Activated CD4-positive, alpha-beta T cell treated with anti-CD3 and anti-CD28 coated beads, Interleukin-2, amount 10 ng/mL, durations not matched to agents 24 days and 14 days (primary cell): ENCODE results near the gene CRYBA4. TPM values are rescaled to one million over a fixed set of nuclear protein-coding genes. Genes with fewer than 3 reads are reported as not detected.
A peak's percentile ranks its signal among the peaks of the same experiment; 100 is the strongest.

ENCODE experiments used
- DNase-seq: peaks from one replicate; pipeline ENCODE4 v3.0.0; 2022
- H3K27ac Mint-ChIP-seq: one replicate; pipeline ENCODE4 v1.8.0; 2022; ENCODE audit warnings: mild to moderate bottlenecking, mixed read lengths
- H3K27me3 Mint-ChIP-seq: one replicate; pipeline ENCODE4 v1.8.0; 2022; ENCODE audit warnings: mixed read lengths
- H3K36me3 Mint-ChIP-seq: one replicate; pipeline ENCODE4 v1.8.0; 2022; ENCODE audit warnings: low read depth, mild to moderate bottlenecking, mixed read lengths
- H3K4me1 Mint-ChIP-seq: one replicate; pipeline ENCODE4 v1.8.0; 2021; ENCODE audit warnings: mixed read lengths
- H3K4me3 Mint-ChIP-seq: one replicate; pipeline ENCODE4 v1.8.0; 2022; ENCODE audit warnings: mild to moderate bottlenecking, moderate library complexity, mixed read lengths
- H3K9me3 Mint-ChIP-seq: one replicate; pipeline ENCODE4 v1.8.0; 2021; ENCODE audit warnings: mixed read lengths
- intact Hi-C: fragments of 100-400 bp; cut with micrococcal nuclease; formaldehyde crosslinking; loops from one replicate; pipeline ENCODE4 v1.15.1; 2023
- total RNA-seq: library from RNA; stranded (reverse); gene quantifications from 2 replicates; pipeline ENCODE4 v1.2.3, GENCODE V29; 2022

The CRYBA4 gene
- total RNA-seq: not detected in 2 replicates

- Mint-ChIP-seq H3K27me3 (peaks cover 3% of the 10 kb centered on the region), H3K4me1 (peaks cover 8% of the 10 kb centered on the region), H3K36me3 (no peaks in the 10 kb centered on the region), H3K4me3 (no peak within 1 kb of the TSS), H3K27ac (no peak within 1 kb of the TSS), H3K9me3 (peaks cover 9% of the 10 kb centered on the region)
- DNase-seq: no peak
- intact Hi-C loops: no loop called here
Observed at GRCh38 chr22:26621663-26622062, at the start of gene CRYBA4. Gene CRYBA4, plus strand, starts transcription at chr22:26621963. Its CDS starts 634 bp downstream, at chr22:26622597.

- intact Hi-C loops: no loop called here
Observed at GRCh38 chr22:26573026-26573662, 48.6 kb upstream of the CRYBA4 start.

GRCh38 chr22:26574001-26574723 is 47.6 kb upstream of the CRYBA4 start:
- Mint-ChIP-seq H3K9me3 (no peaks in the 10 kb centered on the region), H3K27me3 (no peaks in the 10 kb centered on the region), H3K36me3 (peaks cover 28% of the 10 kb centered on the region), H3K4me3 (no peak overlapping the region), H3K4me1 (peaks cover 48% of the 10 kb centered on the region), H3K27ac (no peak overlapping the region)
- intact Hi-C loops: no loop called here
- DNase-seq: no peak

More at GRCh38 chr22:26573026-26573662, 48.6 kb upstream of the CRYBA4 start:
- DNase-seq: no peak
- H3K4me3 Mint-ChIP-seq: peak overlapping the region; percentile 26
- H3K27ac Mint-ChIP-seq: peak overlapping the region; percentile 17
- no peaks in the 10 kb centered on the region for H3K27me3 Mint-ChIP-seq
- peaks cover 49% of the 10 kb centered on the region for H3K4me1 Mint-ChIP-seq
- H3K9me3 Mint-ChIP-seq: no peaks in the 10 kb centered on the region
- H3K36me3 Mint-ChIP-seq: peaks cover 27% of the 10 kb centered on the region

GRCh38 chr22:26576026-26576680 is 45.6 kb upstream of the CRYBA4 start:
- Mint-ChIP-seq H3K9me3 (no peaks in the 10 kb centered on the region), H3K36me3 (peaks cover 26% of the 10 kb centered on the region), H3K27ac (peak overlapping the region; percentile 38), H3K4me3 (no peak overlapping the region), H3K27me3 (no peaks in the 10 kb centered on the region), H3K4me1 (peaks cover 57% of the 10 kb centered on the region)
- intact Hi-C loops: no loop called here
- DNase-seq: no peak

GRCh38 chr22:26577081-26577480 is 44.7 kb upstream of the CRYBA4 start:
- Mint-ChIP-seq H3K9me3 (no peaks in the 10 kb centered on the region), H3K27me3 (no peaks in the 10 kb centered on the region), H3K36me3 (peaks cover 25% of the 10 kb centered on the region), H3K4me3 (no peak overlapping the region), H3K27ac (no peak overlapping the region), H3K4me1 (peaks cover 55% of the 10 kb centered on the region)
- no peak for DNase-seq
- intact Hi-C loops: no loop called here

GRCh38 chr22:26579331-26579886 is 42.4 kb upstream of the CRYBA4 start:
- DNase-seq: peak; percentile 91
- no peaks in the 10 kb centered on the region for H3K27me3 Mint-ChIP-seq
- intact Hi-C loops: loop anchor here (1.0 kb wide), 1 partner anchor 11 kb away; the partner anchor contains the start of gene TPST2
- peaks cover 47% of the 10 kb centered on the region for H3K4me1 Mint-ChIP-seq
- H3K36me3 Mint-ChIP-seq: peaks cover 29% of the 10 kb centered on the region
- peak overlapping the region; percentile 75 for H3K4me3 Mint-ChIP-seq
- H3K27ac Mint-ChIP-seq: peak overlapping the region; percentile 87
- no peaks in the 10 kb centered on the region for H3K9me3 Mint-ChIP-seq

- H3K4me1 Mint-ChIP-seq: peaks cover 52% of the 10 kb centered on the region
- no peak for DNase-seq
- peak overlapping the region; percentile 75 for H3K4me3 Mint-ChIP-seq
- H3K27ac Mint-ChIP-seq: peak overlapping the region; percentile 87
- no peaks in the 10 kb centered on the region for H3K27me3 Mint-ChIP-seq
- H3K9me3 Mint-ChIP-seq: no peaks in the 10 kb centered on the region
- intact Hi-C loops: no loop called here
- peaks cover 26% of the 10 kb centered on the region for H3K36me3 Mint-ChIP-seq
Observed at GRCh38 chr22:26580240-26580962, 41.4 kb upstream of the CRYBA4 start.

GRCh38 chr22:26581026-26581425 is 40.7 kb upstream of the CRYBA4 start:
- intact Hi-C loops: no loop called here
- H3K27ac Mint-ChIP-seq: peak overlapping the region; percentile 17
- peaks cover 55% of the 10 kb centered on the region for H3K4me1 Mint-ChIP-seq
- peaks cover 26% of the 10 kb centered on the region for H3K36me3 Mint-ChIP-seq
- no peak for DNase-seq
- H3K4me3 Mint-ChIP-seq: peak overlapping the region; percentile 75
- H3K27me3 Mint-ChIP-seq: no peaks in the 10 kb centered on the region
- H3K9me3 Mint-ChIP-seq: no peaks in the 10 kb centered on the region

GRCh38 chr22:26581633-26582168 is 40.1 kb upstream of the CRYBA4 start:
- H3K9me3 Mint-ChIP-seq: no peaks in the 10 kb centered on the region
- H3K27ac Mint-ChIP-seq: no peak overlapping the region
- peaks cover 55% of the 10 kb centered on the region for H3K4me1 Mint-ChIP-seq
- DNase-seq: no peak
- no peak overlapping the region for H3K4me3 Mint-ChIP-seq
- intact Hi-C loops: no loop called here
- no peaks in the 10 kb centered on the region for H3K27me3 Mint-ChIP-seq
- peaks cover 21% of the 10 kb centered on the region for H3K36me3 Mint-ChIP-seq

- peaks cover 27% of the 10 kb centered on the region for H3K36me3 Mint-ChIP-seq
- H3K4me3 Mint-ChIP-seq: no peak overlapping the region
- H3K27me3 Mint-ChIP-seq: no peaks in the 10 kb centered on the region
- H3K9me3 Mint-ChIP-seq: no peaks in the 10 kb centered on the region
- H3K4me1 Mint-ChIP-seq: peaks cover 66% of the 10 kb centered on the region
- peak overlapping the region; percentile 63 for H3K27ac Mint-ChIP-seq
- intact Hi-C loops: no loop called here
- no peak for DNase-seq
Observed at GRCh38 chr22:26584010-26584409, 37.8 kb upstream of the CRYBA4 start.

GRCh38 chr22:26585104-26585790 is 36.5 kb upstream of the CRYBA4 start:
- Mint-ChIP-seq H3K27me3 (no peaks in the 10 kb centered on the region), H3K36me3 (peaks cover 26% of the 10 kb centered on the region), H3K27ac (no peak overlapping the region), H3K4me3 (peak overlapping the region; percentile 11), H3K4me1 (peaks cover 59% of the 10 kb centered on the region), H3K9me3 (no peaks in the 10 kb centered on the region)
- intact Hi-C loops: no loop called here
- no peak for DNase-seq

GRCh38 chr22:26586556-26587325 is 35.0 kb upstream of the CRYBA4 start:
- H3K4me1 Mint-ChIP-seq: peaks cover 55% of the 10 kb centered on the region
- intact Hi-C loops: no loop called here
- no peaks in the 10 kb centered on the region for H3K9me3 Mint-ChIP-seq
- peak overlapping the region; percentile 56 for H3K27ac Mint-ChIP-seq
- H3K36me3 Mint-ChIP-seq: peaks cover 20% of the 10 kb centered on the region
- peak; percentile 69 for DNase-seq
- H3K4me3 Mint-ChIP-seq: peak overlapping the region; percentile 34
- no peaks in the 10 kb centered on the region for H3K27me3 Mint-ChIP-seq
